GM12878 (cell line): ENCODE results near the gene MISP3. TPM values are rescaled to one million over a fixed set of nuclear protein-coding genes. Genes with fewer than 3 reads are reported as not detected.
A peak's percentile ranks its signal among the peaks of the same experiment; 100 is the strongest.

ENCODE experiments used
- ATAC-seq: fragments of 200-7000 bp; cut with Tn5 transposase; 3 replicates; pipeline ENCODE4 v1.9.1; 2020; ENCODE audit warnings: mild to moderate bottlenecking, moderate library complexity
- BruUV-seq: library from RNA; stranded (reverse); fragments of 400-500 nt; replicated peaks from 2 replicates; lab custom pipeline; 2021; lab: Mats Ljungman, UMichigan
- CTCF ChIA-PET: fragments of 300-600 bp; sonication (Branson Sonifier 250); formaldehyde crosslinking; extraction: SDS; loops from one replicate; lab custom pipeline; 2021; ENCODE audit warnings: inconsistent platforms; lab: Yijun Ruan, JAX
- POLR2A ChIA-PET: fragments of 350-600 bp; formaldehyde crosslinking; extraction: SDS; loops from one replicate; lab custom pipeline; 2021; ENCODE audit warnings: inconsistent platforms; lab: Charles Lee
- RAD21 ChIA-PET: fragments of 300-600 bp; sonication (Branson Sonifier 250); formaldehyde crosslinking; loops from one replicate; lab custom pipeline; 2023; ENCODE audit warnings: antibody characterized with exemption; ENCODE audit not compliant: unreplicated experiment; lab: Charles Lee
- SMC1A ChIA-PET: fragments of 300-600 bp; sonication (Branson Sonifier 250); formaldehyde crosslinking; loops from one replicate; lab custom pipeline; 2023; ENCODE audit not compliant: unreplicated experiment, uncharacterized antibody; lab: Charles Lee
- DNase-seq: peaks from one replicate; pipeline ENCODE4 v3.0.0-alpha.2; 2011; ENCODE audit warnings: low read depth, low spot score
- FAIRE-seq: peaks from 3 replicates; lab custom pipeline; 2011; peaks lifted over from hg19 to GRCh38; lab: Jason Lieb, UNC
- H2AFZ ChIP-seq: 2 replicates; pipeline ENCODE4 v1.6.0; 2011; ENCODE audit warnings: low read depth, low read length, control low read depth; ENCODE audit not compliant: control insufficient read depth
- H3K27ac ChIP-seq: 2 replicates; pipeline ENCODE4 v1.5.1; 2011; ENCODE audit warnings: control low read depth; ENCODE audit not compliant: control insufficient read depth, insufficient read depth
- H3K27me3 ChIP-seq, 2 experiments: replicated peaks in 1 of 2; 2 replicates each; pipeline versions ENCODE4 v1.6.0 to v1.6.1; 2011; ENCODE audit warnings: low read length in 1 of 2; ENCODE audit not compliant: control insufficient read depth in 2 of 2, insufficient read depth in 2 of 2
- H3K36me3 ChIP-seq, 2 experiments: 2 replicates each; pipeline ENCODE4 v1.5.1; 2011; ENCODE audit warnings: low read length in 1 of 2; ENCODE audit not compliant: control insufficient read depth in 2 of 2, insufficient read depth in 2 of 2
- H3K4me1 ChIP-seq: 2 replicates; pipeline ENCODE4 v1.6.1; 2011; ENCODE audit warnings: mild to moderate bottlenecking, low read length, moderate library complexity, mixed read lengths; ENCODE audit not compliant: control insufficient read depth, insufficient read depth
- H3K4me2 ChIP-seq: 2 replicates; pipeline ENCODE4 v1.6.0; 2011; ENCODE audit warnings: control low read depth; ENCODE audit not compliant: control insufficient read depth, insufficient read depth
- H3K4me3 ChIP-seq: fragments of 200-600 bp; sonication (generic); 2 replicates; pipeline ENCODE4 v1.5.1; 2016
- H3K79me2 ChIP-seq: 2 replicates; pipeline ENCODE4 v1.6.0; 2011; ENCODE audit warnings: low read length; ENCODE audit not compliant: control insufficient read depth, insufficient read depth
- H3K9ac ChIP-seq: 2 replicates; pipeline ENCODE4 v1.8.0; 2011; ENCODE audit warnings: low read length, control low read depth, mixed read lengths; ENCODE audit not compliant: control insufficient read depth, insufficient read depth
- H3K9me3 ChIP-seq: replicated peaks from 3 replicates; pipeline ENCODE4 v1.5.1; 2011; ENCODE audit warnings: mild to moderate bottlenecking, low read length; ENCODE audit not compliant: control insufficient read depth, insufficient read depth
- H4K20me1 ChIP-seq: 2 replicates; pipeline ENCODE4 v1.6.0; 2011; ENCODE audit not compliant: control insufficient read depth, insufficient read depth
- ESRRA ChIP-seq: IDR thresholded peaks from 2 replicates; pipeline ENCODE4 v1.6.1; 2012; ENCODE audit warnings: mild to moderate bottlenecking, low read length, improper control_type of control experiment
- FOXM1 ChIP-seq: IDR thresholded peaks from 2 replicates; pipeline ENCODE4 v1.6.1; 2012; ENCODE audit warnings: low read depth, mild to moderate bottlenecking, inconsistent platforms, low read length, moderate library complexity
- IKZF1 ChIP-seq: fragments of 450-650 bp; conservative IDR thresholded peaks from 2 replicates; pipeline ENCODE4 v1.6.1; 2017; ENCODE audit warnings: antibody characterized with exemption, mild to moderate bottlenecking
- IRF4 ChIP-seq: IDR thresholded peaks from 2 replicates; pipeline ENCODE4 v1.6.1; 2011; ENCODE audit warnings: low read depth, low read length
- SRF ChIP-seq, 2 experiments: IDR thresholded peaks; 2 replicates each; pipeline ENCODE4 v1.6.1; 2011; ENCODE audit warnings: low read depth in 2 of 2, low read length in 2 of 2, mild to moderate bottlenecking in 1 of 2, moderate library complexity in 1 of 2
- WGBS: methylation state at CpG from one replicate; pipeline ENCODE4 v1.1.6; 2016; ENCODE audit warnings: low lambda C conversion rate; ENCODE audit not compliant: insufficient replicate concordance, insufficient coverage; ENCODE audit errors: missing lambda C conversion rate; 5-methylcytosine and 5-hydroxymethylcytosine counted together
- in situ Hi-C: fragments of 300-500 bp; cut with MboI; formaldehyde crosslinking; loops from 9 replicates; pipeline ENCODE4 v1.14.3; 2018; ENCODE audit warnings: mixed read lengths
- intact Hi-C: fragments of 100-400 bp; cut with micrococcal nuclease; formaldehyde crosslinking; loops from one replicate; pipeline ENCODE4 v1.14.2; 2022; ENCODE audit not compliant: unreplicated experiment
- polyA plus RNA-seq, 11 experiments: library from polyadenylated mRNA; depleted of rRNA in 4 of 11; unstranded in 6 of 11; stranded (reverse) in 5 of 11; fragments of >200 nt; fragmentation: Nextera tagmentation in 4 of 11; fragmentation: Illumina TruSeq in 1 of 11; extraction: Ambion mirVana in 4 of 11; extraction: Trizol in 1 of 11; gene quantifications; 1 replicate in 1 of 11; 2 replicates in 10 of 11; pipeline versions ENCODE4 v1.2.1 to v1.2.3, GENCODE V29; 2011 to 2016; ENCODE audit warnings: inconsistent platforms in 2 of 11, missing spikeins in 2 of 11, low read depth in 1 of 11
- total RNA-seq, 4 experiments: library from RNA; depleted of rRNA in 3 of 4; stranded (reverse); fragments of >200 nt in 3 of 4; fragmentation: Illumina TruSeq in 1 of 4; extraction: Trizol in 1 of 4; gene quantifications; 2 replicates each; pipeline versions ENCODE4 v1.2.1 to v1.2.3, GENCODE V29; 2013 to 2021
- TF ChIP-seq, protein P1 (sequence below): IDR thresholded peaks from 2 replicates; pipeline ENCODE4 v1.6.1; 2011; ENCODE audit warnings: borderline replicate concordance, low read depth, mild to moderate bottlenecking, moderate library complexity, low read length; ENCODE audit not compliant: insufficient read depth, poor library complexity, severe bottlenecking
- TF ChIP-seq, protein P2 (sequence below): fragments of 450-650 bp; formaldehyde crosslinking; IDR thresholded peaks from 2 replicates; pipeline ENCODE4 v1.4.0; 2020; ENCODE audit warnings: mild to moderate bottlenecking, moderate library complexity

Gene MISP3
- total and polyA plus RNA-seq, 10 of the 15 experiments (the other 5 are each of a cell fraction or from before 2014, with no cell fraction given): 0.07 to 1.4 (median 0.64) TPM

DNA sequence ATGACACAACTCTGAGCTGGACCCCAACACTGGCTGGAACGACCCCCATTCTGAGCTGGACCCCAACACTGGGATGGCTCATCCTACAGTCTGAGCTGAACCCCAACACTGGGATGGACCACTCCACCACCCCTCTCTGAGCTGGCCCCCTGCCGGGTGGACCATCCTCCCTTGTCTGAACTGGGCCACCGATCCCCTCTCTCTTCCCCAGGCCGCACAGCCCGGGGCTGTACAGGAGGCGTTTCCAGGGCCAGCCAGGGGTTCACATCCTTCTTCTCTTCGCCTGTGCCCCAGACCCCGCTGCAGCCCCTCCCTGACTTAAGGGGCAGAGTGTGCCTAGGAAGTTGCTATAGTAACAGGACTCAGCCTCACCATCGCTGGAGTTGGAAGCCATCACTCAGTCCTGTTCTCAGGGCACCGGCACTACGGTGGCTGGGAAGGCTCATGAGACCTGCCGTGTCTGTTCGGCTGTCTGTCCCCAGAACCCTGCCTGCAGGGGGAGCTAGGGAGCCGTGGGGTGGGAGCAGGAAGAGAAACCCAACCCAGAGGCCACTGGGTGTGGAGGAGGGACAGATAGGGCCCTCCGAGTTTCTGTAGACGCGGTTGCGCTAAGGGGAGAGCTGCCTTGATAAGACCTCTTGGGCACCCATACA lies 41.3 kb downstream of the MISP3 start (continued):
- TF ChIP-seq, protein P1, sequence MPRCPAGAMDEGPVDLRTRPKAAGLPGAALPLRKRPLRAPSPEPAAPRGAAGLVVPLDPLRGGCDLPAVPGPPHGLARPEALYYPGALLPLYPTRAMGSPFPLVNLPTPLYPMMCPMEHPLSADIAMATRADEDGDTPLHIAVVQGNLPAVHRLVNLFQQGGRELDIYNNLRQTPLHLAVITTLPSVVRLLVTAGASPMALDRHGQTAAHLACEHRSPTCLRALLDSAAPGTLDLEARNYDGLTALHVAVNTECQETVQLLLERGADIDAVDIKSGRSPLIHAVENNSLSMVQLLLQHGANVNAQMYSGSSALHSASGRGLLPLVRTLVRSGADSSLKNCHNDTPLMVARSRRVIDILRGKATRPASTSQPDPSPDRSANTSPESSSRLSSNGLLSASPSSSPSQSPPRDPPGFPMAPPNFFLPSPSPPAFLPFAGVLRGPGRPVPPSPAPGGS: no peak
- TF ChIP-seq FOXM1 (peak; percentile 68; the same call in 1 of the 2 replicates), SRF (IDR thresholded peaks at IDR 0.05; ENCODE audit: low read depth in 2 of 2, low read length in 2 of 2) (no peak), ESRRA (no peak)
- TF ChIP-seq, all 136 proteins: peak for 5

DNA sequence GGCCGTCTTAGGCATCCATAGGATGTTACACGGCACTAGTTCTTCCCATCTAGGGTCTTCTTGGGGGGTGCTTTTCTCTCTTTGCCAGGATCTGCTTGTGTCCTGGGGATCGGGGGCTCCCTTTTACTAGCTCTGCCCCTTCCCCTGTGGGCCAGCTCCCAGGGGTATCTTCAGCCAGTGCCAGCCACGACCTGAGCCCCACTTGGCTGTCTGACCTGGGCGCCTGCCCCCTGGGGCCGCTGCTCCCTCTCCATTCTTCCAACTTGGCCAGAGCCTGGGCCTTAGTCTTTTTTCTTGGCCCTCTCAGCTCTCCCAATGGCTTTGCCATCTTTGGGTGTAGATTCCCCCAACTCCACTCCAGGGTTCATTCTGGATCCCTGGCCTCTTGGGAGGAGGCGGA lies 41.9 kb downstream of the MISP3 start:
- peaks cover 16% of the 10 kb centered on the region for H3K4me1 ChIP-seq
- in situ Hi-C loops (no loop called here), intact Hi-C loops (no loop called here)
- H4K20me1 ChIP-seq: no peaks in the 10 kb centered on the region
- ChIA-PET SMC1A (interaction anchor here (0.6 to 3.0 kb wide), 6 partner anchors 11 to 43 kb away, joined by 3 to 14 read pairs (median 5); partner anchors contain the start of genes ASF1B and MISP3), CTCF (interaction anchor here (0.9 to 5.3 kb wide), 21 partner anchors 8 to 318 kb away, joined by 3 to 38 read pairs (median 5); partner anchors contain the start of genes ASF1B, C19orf67, DCAF15 and MISP3), POLR2A (interaction anchor here (1.1 to 2.0 kb wide), 3 partner anchors 22 to 161 kb away, joined by 3 to 7 read pairs (median 4); partner anchors contain the start of gene ASF1B)
- no peak overlapping the region for H3K27ac ChIP-seq
- DNase-seq: no peak
- no peak overlapping the region for H3K4me3 ChIP-seq
- no peak overlapping the region for H3K9ac ChIP-seq
- no peaks in the 10 kb centered on the region for H3K27me3 ChIP-seq
- H3K4me2 ChIP-seq: no peak overlapping the region
- H3K9me3 ChIP-seq: no peaks in the 10 kb centered on the region
- H3K79me2 ChIP-seq: peaks cover 8% of the 10 kb centered on the region
- no peak for FAIRE-seq
- TF ChIP-seq, protein P2, sequence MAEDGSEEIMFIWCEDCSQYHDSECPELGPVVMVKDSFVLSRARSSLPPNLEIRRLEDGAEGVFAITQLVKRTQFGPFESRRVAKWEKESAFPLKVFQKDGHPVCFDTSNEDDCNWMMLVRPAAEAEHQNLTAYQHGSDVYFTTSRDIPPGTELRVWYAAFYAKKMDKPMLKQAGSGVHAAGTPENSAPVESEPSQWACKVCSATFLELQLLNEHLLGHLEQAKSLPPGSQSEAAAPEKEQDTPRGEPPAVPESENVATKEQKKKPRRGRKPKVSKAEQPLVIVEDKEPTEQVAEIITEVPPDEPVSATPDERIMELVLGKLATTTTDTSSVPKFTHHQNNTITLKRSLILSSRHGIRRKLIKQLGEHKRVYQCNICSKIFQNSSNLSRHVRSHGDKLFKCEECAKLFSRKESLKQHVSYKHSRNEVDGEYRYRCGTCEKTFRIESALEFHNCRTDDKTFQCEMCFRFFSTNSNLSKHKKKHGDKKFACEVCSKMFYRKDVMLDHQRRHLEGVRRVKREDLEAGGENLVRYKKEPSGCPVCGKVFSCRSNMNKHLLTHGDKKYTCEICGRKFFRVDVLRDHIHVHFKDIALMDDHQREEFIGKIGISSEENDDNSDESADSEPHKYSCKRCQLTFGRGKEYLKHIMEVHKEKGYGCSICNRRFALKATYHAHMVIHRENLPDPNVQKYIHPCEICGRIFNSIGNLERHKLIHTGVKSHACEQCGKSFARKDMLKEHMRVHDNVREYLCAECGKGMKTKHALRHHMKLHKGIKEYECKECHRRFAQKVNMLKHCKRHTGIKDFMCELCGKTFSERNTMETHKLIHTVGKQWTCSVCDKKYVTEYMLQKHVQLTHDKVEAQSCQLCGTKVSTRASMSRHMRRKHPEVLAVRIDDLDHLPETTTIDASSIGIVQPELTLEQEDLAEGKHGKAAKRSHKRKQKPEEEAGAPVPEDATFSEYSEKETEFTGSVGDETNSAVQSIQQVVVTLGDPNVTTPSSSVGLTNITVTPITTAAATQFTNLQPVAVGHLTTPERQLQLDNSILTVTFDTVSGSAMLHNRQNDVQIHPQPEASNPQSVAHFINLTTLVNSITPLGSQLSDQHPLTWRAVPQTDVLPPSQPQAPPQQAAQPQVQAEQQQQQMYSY (CRISPR knock-in tag): no peak
- TF ChIP-seq IKZF1: 0 out of 2 replicates have a peak, but pooled peaks have one; percentile 12
- TF ChIP-seq IRF4: no peak
- TF ChIP-seq, all 136 proteins: peak for 1
- Histone ChIP-seq H2AFZ (no peak overlapping the region), H3K36me3 (peaks cover 0 to 2% of the 10 kb centered on the region in 2 experiments; a peak in 1 of 4 replicates)
- 88% methylated on average over 7 of the region's 7 CpGs for WGBS
- RAD21 ChIA-PET: interaction anchor here (0.7 to 3.0 kb wide), 7 partner anchors 8 to 235 kb away, joined by 3 to 14 read pairs (median 8); partner anchors contain the start of genes ASF1B and IL27RA
- no TSS peak for BruUV-seq
- ATAC-seq: no peak
